Activated CD4-positive, alpha-beta T cell treated with anti-CD3 and anti-CD28 coated beads for 24 hours (primary cell): Measurements from ENCODE around the gene ADA.
A peak's percentile ranks its signal among the peaks of the same experiment; 100 is the strongest.

Experiments used
- DNase-seq, 2 donors: peaks; one replicate each; pipeline ENCODE4 v3.0.0-alpha.2; 2020; ENCODE audit warnings: low read depth in 2 of 2

The ADA gene

DNA sequence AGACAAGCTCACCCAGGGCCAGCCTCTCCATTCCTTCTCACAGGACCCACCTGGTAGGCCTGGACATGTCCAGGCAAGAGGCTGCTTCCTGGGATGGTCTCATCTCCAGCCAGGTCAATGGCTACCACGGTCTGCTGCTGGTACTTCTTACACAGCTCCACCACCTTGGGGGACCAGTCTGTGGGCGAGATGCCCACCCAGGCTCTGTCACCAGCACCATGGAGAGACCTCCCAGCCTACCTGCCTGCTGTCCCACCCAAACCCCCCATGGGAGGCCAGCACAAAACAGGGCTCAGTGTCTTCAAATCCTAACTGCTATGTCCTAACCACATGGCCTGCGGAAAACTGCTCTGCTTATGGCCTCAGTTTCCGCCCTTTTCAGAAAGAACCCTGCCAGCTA is 27.3 kb downstream of the ADA start:
- no peak for DNase-seq

DNA sequence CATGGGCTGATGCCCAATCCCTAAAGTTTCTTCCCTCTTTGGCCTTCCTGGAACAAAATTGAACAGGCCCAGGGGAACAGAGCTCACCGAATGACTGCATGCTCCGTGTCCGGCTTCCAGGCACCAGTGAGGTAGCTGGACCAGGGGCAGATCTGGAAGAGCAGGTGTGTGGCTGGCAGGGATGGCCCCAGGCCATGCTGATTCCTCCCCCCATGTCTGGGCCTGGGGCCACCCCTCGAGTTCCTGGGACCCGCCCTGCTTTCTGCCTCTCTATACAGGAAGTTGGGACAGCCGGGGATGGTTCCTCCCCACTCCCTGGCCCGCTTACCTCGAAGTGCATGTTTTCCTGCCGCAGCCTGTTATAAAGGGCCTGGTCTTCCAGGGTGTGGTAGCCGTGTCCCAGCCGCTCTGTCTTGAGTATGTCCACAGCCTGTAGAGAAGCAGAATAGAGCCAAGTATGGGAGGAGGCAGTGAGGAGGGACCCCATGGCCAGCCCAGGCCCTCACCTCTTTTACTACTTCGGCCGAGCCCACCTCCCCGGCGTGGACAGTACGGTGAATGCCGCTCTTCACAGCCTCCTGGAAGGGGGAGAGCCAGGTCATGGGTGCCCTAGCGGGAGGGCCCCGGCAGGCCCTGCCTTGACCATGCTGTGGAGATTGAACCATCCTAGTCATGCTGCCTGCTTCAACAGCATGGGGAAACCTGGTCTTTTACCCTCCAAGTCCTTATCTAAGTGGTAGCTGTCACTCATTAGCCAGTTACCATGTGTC is 28.8 kb downstream of the ADA start:
- DNase-seq: no peak

DNA sequence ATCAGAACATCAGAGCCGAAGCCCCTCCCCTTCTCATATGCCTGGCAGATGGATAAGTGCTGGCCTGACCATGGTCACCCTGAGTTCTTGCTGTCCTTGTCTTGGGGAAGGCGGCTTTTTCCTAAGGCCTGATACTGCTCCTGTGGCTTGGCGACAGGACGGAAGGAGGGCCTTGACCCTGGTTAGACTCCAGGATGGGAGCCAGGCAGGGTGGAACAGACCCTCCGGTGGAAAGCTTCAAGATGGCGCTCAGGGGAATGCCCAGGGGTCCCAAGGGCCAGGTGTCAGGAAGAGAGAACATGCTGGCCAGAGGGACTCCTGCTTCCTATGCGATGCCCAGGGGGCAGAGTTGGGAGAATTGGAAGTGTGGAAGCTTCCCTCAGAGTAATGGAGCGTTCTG is 29.6 kb downstream of the ADA start:
- DNase-seq: no peak

DNA sequence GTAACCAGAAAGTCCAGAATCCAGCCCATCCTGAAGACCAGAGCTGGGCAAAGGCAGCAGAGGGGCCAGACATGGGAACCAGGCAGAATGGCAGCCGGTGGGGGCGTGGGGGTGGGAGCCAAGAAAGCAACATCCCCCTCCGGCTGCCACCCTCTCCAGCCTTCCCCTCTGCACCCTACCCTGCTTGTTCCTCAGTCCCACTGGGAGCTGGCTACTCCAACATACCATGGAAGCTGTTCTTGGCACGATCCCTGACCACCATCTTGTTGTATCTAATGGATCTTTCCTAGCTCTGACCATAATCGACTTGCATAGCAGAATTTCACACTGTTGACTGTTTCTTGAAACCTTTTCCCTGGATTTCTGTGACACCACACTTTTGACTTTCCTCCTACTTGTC is 30.2 kb downstream of the ADA start:
- DNase-seq: no peak

- no peak for DNase-seq
These were observed 31.5 kb downstream of the ADA start for GRCh38 chr20:44620030-44620429.

DNA sequence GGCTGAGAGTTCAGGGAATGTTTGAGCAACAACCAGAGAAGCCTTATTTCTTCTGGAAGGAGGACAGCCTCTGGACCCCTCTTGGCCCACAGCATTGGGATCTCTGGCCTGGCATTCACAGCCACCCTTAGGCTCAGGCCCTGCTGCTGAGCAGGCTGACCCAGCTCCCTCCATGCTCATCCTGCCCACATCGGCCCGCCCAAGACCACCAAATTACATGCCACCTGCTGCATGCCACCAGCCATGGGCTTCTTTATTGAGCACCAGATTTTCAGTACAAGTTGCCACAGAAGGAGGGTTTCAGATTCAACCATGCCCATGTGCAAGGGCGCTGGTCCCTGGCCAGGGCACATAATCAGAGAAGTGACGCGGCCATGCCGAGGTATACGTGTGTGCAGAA is 32.2 kb downstream of the ADA start:
- no peak for DNase-seq

GRCh38 chr20:44618318-44618731 is 33.2 kb downstream of the ADA start:
- DNase-seq: no peak

- DNase-seq: no peak
These were observed 34.9 kb downstream of the ADA start for GRCh38 chr20:44616604-44616964.

GRCh38 chr20:44615876-44616603 is 35.5 kb downstream of the ADA start:
- no peak for DNase-seq

GRCh38 chr20:44615169-44615791 is 36.2 kb downstream of the ADA start:
- no peak for DNase-seq

DNA sequence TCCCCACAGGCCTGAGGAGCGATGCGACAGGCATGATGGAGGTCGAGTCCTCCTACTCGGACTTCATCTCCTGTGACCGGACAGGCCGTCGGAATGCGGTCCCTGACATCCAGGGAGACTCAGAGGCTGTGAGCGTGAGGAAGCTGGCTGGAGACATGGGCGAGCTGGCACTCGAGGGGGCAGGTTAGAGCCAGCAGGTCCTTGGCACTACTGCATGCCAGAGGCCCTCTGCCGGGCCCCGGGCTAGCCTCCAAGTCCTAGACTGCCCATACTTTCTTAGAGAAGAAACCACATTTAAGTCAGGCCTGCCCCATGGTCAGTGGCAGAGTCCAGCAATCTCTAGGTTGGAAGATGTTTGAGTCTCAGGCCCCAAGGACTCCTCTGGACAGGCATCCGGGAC is 37.0 kb downstream of the ADA start:
- DNase-seq: no peak

DNA sequence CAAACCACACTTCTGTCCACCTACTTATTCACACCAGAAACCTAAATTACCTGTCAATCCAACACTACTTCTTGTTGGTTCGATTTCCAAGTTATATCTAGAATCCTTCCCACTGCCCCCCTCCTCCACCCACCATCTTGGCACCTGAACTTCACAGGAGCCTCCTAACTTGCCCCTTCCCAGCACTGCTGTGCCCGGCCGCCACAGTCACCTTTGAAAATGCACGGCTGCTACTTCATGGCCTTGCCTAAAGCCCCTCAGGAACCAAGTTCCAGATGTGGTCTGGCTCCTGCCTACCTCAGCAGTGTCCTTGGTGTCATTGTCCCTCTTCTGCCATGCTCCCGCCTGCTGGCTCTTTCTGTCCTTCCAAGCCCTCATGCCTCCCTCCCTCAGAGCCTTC is 37.9 kb downstream of the ADA start:
- DNase-seq: no peak

DNA sequence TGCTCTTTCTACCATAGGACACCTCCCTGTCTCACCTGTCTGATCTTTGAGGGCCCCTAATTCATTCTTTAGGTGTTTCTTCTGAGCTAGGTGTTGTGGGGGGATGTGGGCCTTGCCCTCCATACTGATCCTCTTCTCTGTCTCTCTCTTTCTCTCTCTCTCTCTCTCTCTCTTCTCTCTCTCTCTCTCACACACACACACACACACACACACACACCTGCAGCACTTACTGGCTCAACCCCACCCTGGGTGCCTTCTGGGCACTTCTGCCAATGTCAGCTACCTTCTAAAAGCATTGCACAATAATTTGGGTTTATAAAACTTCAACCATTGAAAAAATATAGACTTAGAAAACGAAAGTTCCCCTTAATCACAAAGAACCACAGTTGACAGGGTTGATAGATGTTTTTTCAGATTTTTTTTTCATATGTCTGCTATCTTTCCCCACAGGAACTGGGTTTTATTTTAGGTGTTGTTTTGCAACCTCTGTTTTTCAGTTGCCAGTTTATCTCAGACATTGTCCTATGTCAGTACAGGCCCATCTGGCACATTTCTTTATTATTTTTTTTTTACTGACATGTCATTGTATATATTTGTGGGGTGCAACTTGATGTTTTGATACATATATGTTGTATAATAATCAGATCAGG is 41.1 kb downstream of the ADA start:
- no peak for DNase-seq

GRCh38 chr20:44609516-44610312 is 41.8 kb downstream of the ADA start:
- peak; percentile 81 to 84 for DNase-seq

DNA sequence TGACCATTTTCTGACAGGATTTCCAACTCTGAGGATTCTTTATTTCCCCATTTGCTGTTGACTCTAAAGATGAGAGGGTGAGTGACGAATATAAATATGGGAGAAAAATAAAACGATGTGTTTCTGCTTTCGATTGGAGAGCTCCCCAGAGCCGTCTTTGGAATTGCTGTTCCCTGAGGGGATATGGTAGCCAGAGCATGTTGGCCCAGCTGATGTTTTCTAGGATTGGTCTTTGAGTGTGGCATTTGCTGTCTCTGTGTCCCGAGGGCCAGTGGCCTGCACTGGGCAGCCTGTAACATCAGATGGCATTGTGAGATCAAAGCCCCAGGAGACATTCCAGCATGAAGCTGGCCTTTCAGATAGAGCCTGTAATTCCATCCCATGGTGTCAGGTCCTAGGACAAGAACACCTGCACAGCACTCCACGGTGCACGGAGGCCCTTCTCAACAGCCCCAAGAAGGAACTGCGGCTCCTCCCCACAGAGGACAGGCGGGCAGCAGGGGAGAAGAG is 42.4 kb downstream of the ADA start:
- DNase-seq: no peak

DNA sequence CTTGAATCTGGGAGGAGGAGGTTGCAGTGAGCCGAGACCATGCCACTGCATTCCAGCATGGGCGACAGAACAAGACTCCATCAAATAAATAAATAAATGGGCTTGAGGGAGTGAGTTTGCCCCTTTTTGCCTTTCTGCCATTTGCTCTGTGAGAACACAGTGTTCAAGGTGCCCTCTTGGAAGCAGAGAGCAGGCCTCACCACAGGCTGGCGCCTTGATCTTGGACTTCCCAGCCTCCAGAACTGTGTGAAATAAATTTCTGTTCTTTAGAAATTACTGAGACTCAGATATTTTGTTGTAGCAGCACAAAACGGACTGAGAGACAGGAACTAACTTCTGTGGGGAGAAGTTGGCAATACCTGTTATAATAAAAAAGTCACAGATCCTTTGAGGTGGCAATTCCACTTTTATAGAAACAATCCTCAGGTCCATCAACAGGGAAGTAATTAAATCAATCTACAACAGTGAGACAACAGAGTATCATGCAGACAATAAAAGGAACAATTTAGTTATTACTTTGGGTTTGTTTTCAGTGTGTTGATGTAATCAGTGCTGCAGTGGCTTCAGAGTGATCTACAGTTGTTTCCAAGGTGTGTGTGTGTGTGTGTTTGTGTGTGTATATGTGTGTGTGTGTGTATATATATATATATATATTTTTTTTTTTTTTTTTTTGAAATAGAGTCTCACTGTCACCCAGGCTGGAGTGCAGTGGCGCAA is 44.6 kb downstream of the ADA start:
- DNase-seq: no peak

DNA sequence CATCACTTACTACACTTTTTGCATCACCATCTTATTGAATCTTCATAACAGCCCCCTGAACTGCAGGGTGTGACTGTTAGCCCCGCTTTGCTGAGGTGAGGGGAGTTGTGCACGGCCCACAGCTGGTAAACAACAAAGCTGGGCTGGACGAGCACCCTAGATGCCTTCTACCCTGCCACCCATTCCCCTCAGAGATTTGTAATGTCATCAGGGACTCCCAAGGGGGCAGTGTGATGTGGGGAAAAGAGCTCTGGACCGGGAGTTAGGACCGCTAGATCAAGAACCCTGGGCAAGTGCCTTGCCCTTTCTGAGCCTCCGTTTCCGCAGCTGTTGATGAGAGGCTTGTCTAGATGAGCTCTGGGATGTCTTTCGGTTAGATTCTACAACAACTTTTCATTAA is 48.2 kb downstream of the ADA start:
- DNase-seq: no peak

- DNase-seq: no peak
These were observed 49.7 kb downstream of the ADA start for GRCh38 chr20:44601801-44602204.

DNA sequence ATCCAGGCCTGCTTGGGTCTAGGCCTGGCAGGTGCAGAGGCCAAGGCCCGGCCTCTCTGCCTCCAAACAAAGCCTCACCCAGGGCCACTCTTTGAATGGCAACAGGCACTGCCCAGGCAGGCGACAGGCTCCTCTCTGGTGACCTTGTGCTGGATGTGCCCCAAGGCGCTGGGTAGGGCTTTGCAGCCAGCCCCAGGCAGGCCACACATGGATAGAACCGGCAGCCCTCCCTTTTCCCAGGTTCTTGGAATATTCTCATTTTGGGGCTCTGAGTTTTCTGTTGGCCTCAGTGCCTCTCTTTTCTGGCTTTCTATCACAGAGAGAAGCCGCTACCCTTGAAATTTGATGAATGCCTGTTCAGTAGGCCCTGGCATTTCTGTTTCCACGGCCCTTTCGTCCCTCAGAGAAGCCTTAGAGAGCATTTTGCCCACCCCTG is 50.2 kb downstream of the ADA start:
- no peak for DNase-seq

GRCh38 chr20:44600758-44601201 is 50.7 kb downstream of the ADA start:
- no peak for DNase-seq

- no peak for DNase-seq
These were observed 51.2 kb downstream of the ADA start for GRCh38 chr20:44600301-44600700.
